ENCODE data around the gene CTCFL. TPM values are rescaled to one million over a fixed set of nuclear protein-coding genes. Genes with fewer than 3 reads are reported as not detected.

CTCFL gene
- total RNA-seq, 2 experiments from 2014 or later: not detected

DNA sequence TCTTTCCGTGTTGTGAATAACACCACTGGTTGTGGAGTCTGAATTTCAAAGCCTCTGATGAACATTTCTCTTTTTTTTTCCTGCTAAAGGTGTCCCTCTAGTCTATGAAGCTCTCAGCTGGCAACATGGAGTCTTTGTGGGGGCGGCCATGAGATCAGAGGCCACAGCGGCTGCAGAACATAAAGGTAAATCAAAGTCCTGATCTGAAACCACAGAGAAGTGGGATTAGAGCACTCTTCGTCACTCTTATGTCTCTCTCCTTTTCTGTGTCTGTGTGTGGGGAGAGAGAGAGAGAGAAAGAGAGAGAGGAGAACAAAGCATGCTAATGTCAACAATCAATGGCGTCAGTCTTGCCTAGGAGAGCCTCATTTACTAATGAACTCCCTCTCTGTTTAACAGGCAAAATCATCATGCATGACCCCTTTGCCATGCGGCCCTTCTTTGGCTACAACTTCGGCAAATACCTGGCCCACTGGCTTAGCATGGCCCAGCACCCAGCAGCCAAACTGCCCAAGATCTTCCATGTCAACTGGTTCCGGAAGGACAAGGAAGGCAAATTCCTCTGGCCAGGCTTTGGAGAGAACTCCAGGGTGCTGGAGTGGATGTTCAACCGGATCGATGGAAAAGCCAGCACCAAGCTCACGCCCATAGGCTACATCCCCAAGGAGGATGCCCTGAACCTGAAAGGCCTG lies 40.2 kb upstream of the CTCFL start:
- ChIA-PET POLR2A (no interaction called here), CTCF (no interaction called here)
- intact Hi-C loops (cut with micrococcal nuclease): no loop called here
- no peaks in the 10 kb centered on the region for H3K4me1 Mint-ChIP-seq (ENCODE audit: low read depth)
- peaks cover 8% of the 10 kb centered on the region for H3K27me3 Mint-ChIP-seq
- no peaks in the 10 kb centered on the region for H3K36me3 Mint-ChIP-seq
- H3K27ac Mint-ChIP-seq: no peak overlapping the region
- no peak for DNase-seq
- H3K9me3 Mint-ChIP-seq: no peaks in the 10 kb centered on the region
- no peak overlapping the region for H3K4me3 Mint-ChIP-seq

DNA sequence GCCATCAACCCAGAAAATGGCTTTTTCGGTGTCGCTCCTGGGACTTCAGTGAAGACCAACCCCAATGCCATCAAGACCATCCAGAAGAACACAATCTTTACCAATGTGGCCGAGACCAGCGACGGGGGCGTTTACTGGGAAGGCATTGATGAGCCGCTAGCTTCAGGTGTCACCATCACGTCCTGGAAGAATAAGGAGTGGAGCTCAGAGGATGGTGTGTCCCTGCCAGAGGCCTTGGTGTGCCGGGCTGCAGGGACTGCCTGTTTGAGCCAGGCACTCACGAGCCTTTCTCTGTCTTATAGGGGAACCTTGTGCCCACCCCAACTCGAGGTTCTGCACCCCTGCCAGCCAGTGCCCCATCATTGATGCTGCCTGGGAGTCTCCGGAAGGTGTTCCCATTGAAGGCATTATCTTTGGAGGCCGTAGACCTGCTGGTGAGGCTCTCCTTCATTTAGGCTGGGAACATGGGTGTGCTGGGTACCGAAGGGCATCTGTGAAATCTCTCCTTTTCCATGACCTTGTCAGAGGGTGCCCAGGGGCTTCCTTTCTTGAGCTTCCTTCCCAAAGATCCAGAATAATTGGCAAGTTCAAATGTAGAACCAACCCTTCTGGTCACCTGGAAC lies 39.4 kb upstream of the CTCFL start:
- CTCF ChIA-PET: no interaction called here
- POLR2A ChIA-PET: no interaction called here
- no peaks in the 10 kb centered on the region for H3K36me3 Mint-ChIP-seq

DNA sequence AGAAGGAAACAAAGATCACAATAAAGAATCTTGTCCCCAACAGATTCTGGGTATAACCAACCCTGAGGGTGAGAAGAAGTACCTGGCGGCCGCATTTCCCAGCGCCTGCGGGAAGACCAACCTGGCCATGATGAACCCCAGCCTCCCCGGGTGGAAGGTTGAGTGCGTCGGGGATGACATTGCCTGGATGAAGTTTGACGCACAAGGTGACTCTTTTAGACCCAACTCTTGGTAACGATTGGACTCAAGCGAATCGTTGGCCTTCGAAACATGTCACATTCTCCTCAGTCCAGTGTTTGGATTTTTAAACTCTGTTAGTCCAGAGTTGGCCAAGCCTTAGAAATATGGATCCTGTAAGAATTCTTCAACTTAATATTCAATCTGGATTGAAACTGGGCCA lies 38.6 kb upstream of the CTCFL start:
- Mint-ChIP-seq H3K27me3 (peaks cover 7% of the 10 kb centered on the region), H3K36me3 (no peaks in the 10 kb centered on the region), H3K4me3 (no peak overlapping the region), H3K27ac (no peak overlapping the region), H3K9me3 (no peaks in the 10 kb centered on the region), H3K4me1 (ENCODE audit: low read depth) (no peaks in the 10 kb centered on the region)
- DNase-seq: no peak
- POLR2A ChIA-PET: no interaction called here
- CTCF ChIA-PET: no interaction called here
- intact Hi-C loops (cut with micrococcal nuclease): no loop called here

More for the DNA sequence above, 39.4 kb upstream of the CTCFL start:
- H3K4me1 Mint-ChIP-seq (ENCODE audit: low read depth): no peaks in the 10 kb centered on the region
- H3K27ac Mint-ChIP-seq: no peak overlapping the region
- no peak for DNase-seq
- intact Hi-C loops (cut with micrococcal nuclease): no loop called here
- no peaks in the 10 kb centered on the region for H3K9me3 Mint-ChIP-seq
- H3K27me3 Mint-ChIP-seq: peaks cover 9% of the 10 kb centered on the region
- H3K4me3 Mint-ChIP-seq: no peak overlapping the region

DNA sequence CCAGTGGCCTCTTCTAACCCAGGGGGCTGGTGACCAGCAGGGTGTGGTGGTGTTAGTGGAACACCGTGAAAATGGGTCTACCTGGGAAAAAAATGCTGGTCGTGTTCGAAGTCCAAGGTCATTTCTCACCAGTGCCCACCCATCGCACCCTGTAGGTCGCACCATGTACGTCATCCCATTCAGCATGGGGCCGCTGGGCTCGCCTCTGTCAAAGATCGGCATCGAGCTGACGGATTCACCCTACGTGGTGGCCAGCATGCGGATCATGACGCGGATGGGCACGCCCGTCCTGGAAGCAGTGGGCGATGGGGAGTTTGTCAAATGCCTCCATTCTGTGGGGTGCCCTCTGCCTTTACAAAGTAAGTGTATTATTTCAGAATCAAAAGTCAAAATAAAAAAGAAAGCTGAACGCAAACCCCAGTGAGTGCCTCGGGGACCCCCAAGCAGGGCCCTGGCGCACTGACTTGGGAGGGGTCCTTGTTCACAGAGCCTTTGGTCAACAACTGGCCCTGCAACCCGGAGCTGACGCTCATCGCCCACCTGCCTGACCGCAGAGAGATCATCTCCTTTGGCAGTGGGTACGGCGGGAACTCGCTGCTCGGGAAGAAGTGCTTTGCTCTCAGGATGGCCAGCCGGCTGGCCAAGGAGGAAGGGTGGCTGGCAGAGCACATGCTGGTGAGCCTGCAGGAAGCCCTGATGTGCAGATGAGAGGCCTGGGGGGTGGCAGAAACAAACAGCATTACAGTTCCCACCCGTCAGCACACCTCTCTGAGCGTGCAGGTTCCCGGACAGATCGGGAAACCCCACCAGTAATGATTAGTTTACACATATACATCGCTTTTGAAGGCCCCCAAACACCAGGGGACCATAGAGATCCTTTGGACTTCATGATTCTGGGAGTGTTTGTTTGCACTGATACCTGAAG lies 37.9 kb upstream of the CTCFL start:
- H3K4me1 Mint-ChIP-seq (ENCODE audit: low read depth): no peaks in the 10 kb centered on the region
- no peak overlapping the region for H3K27ac Mint-ChIP-seq
- ChIA-PET CTCF (no interaction called here), POLR2A (no interaction called here)
- intact Hi-C loops (cut with micrococcal nuclease): no loop called here
- no peaks in the 10 kb centered on the region for H3K36me3 Mint-ChIP-seq
- H3K4me3 Mint-ChIP-seq: no peak overlapping the region
- no peak for DNase-seq
- peaks cover 7% of the 10 kb centered on the region for H3K27me3 Mint-ChIP-seq
- no peaks in the 10 kb centered on the region for H3K9me3 Mint-ChIP-seq

DNA sequence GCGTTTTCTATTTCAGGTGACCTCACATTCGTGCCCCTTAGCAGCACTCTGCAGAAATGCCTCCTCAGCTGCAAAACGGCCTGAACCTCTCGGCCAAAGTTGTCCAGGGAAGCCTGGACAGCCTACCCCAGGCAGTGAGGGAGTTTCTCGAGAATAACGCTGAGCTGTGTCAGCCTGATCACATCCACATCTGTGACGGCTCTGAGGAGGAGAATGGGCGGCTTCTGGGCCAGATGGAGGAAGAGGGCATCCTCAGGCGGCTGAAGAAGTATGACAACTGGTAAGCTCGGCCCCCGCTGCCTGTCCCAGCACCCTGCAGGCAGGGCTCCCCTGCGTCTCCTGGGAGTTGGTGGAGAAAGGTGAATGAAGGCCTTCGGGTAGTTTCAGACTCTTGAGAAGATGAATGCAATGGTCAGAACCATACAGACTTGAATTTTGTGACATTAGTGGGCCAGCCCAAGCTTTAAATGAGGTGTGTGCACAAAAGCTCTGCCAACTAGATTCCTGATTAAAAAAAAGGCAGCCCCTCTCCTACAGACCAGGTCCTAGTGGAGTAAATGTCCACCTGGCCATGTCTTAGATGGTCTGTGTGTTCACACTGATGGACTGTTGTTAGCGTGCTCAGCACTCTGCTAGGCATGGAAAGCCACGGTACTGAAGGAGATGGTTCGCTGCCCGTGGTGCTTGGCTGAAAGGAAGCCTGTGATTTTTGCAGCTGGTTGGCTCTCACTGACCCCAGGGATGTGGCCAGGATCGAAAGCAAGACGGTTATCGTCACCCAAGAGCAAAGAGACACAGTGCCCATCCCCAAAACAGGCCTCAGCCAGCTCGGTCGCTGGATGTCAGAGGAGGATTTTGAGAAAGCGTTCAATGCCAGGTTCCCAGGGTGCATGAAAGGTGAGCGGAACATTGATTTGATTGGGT lies 36.7 kb upstream of the CTCFL start:
- peaks cover 13% of the 10 kb centered on the region for H3K27me3 Mint-ChIP-seq
- ChIA-PET POLR2A (no interaction called here), CTCF (interaction anchor here (0.6 kb wide), 1 partner anchor 637 kb away, joined by 3 read pairs; no protein-coding TSS in a partner anchor)

DNA sequence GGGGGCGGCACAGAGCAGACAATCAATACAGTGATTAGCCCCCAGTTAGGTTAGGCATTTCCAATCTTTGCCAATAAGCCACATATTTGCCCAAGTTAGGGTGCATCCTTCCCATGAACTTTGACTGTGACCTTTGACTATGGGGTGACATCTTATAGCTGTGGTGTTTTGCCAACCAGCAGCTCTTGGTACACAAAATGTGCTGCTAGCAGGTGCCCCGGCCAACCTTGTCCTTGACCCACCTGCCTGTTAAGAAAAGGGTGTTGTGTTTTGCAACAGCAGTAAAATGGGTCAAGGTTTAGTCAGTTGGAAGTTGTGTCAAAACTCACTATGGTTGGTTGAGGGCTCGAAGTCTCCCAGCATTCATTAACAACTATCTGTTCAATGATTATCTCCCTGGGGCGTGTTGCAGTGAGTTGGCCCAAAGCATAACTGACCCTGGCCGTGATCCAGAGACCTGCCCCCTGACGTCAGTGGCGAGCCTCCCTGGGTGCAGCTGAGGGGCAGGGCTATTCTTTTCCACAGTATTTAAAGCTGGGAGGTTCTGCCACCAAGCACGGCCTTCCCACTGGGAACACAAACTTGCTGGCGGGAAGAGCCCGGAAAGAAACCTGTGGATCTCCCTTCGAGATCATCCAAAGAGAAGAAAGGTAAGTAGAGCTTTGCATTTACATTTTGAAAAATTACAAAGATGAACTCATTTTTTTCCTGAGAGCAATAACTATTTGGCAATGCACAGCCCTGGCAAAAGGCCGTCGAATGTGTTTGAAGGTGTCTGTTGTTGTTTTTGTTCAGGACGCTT lies 35.8 kb upstream of the CTCFL start, which contains the start of gene PCK1:
Gene PCK1 (plus strand): TSS at position 557 of the 802 bp plus-strand sequence. CDS start 302 bp downstream, outside the sequence.
- H3K4me1 Mint-ChIP-seq (ENCODE audit: low read depth): no peaks in the 10 kb centered on the region
- POLR2A ChIA-PET: no interaction called here
- H3K27ac Mint-ChIP-seq: no peak within 1 kb of the TSS
- no peak for DNase-seq
- no peak within 1 kb of the TSS for H3K4me3 Mint-ChIP-seq
- CTCF ChIA-PET: interaction anchor here (0.6 kb wide), 1 partner anchor 638 kb away, joined by 3 read pairs; no protein-coding TSS in a partner anchor
- H3K27me3 Mint-ChIP-seq: peaks cover 19% of the 10 kb centered on the region
- H3K9me3 Mint-ChIP-seq: no peaks in the 10 kb centered on the region
- no peaks in the 10 kb centered on the region for H3K36me3 Mint-ChIP-seq
- intact Hi-C loops (cut with micrococcal nuclease): no loop called here

More for the DNA sequence above, 36.7 kb upstream of the CTCFL start:
- no peak for DNase-seq
- intact Hi-C loops (cut with micrococcal nuclease): no loop called here
- Mint-ChIP-seq H3K36me3 (no peaks in the 10 kb centered on the region), H3K4me1 (ENCODE audit: low read depth) (no peaks in the 10 kb centered on the region), H3K9me3 (no peaks in the 10 kb centered on the region), H3K27ac (no peak overlapping the region), H3K4me3 (no peak overlapping the region)

DNA sequence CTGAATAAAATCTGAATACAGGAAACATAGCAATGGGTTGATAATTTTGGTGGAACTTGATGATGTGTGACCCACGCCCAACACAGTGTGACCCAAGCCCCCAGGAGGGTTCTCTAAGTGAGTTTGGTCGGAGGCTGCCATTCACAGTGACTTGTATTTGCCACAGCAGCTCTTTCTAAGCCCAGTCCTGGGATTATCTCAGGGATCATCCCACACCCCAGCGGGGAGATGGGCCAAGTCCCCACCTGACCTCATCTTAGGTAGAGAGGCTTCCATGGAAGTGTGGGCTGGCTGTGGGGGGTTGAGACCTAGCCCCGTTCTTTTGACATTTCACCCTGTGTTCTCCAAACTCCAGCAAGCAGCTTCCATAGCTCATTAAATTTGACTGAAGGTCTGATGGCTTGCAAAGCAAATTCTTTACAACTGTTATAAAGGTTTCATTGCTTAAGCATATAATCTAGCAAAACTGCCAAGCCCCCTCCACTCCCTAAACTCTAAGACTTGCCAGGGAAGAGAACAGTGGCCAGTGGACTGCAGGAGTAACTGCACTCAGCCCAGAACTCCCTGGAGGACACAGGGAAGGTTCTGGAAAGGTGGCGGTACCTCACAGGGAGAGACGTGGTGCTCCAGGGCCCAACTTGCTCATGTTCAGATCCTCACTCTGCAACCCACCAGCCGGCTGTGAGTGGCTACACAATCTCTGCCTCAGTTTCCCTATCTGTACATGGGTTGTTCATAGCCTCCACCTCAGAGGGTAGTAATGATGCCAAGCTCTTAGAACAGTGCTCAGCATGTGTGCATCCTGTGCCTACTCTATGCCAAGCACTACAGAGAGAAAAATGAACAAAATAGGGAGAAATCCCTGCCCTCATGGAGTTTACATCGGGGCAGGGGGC lies 35.0 kb upstream of the CTCFL start:
- Mint-ChIP-seq H3K9me3 (no peaks in the 10 kb centered on the region), H3K4me3 (no peak overlapping the region), H3K27ac (no peak overlapping the region), H3K36me3 (no peaks in the 10 kb centered on the region), H3K27me3 (peaks cover 20% of the 10 kb centered on the region), H3K4me1 (ENCODE audit: low read depth) (no peaks in the 10 kb centered on the region)
- DNase-seq: no peak
- intact Hi-C loops (cut with micrococcal nuclease): no loop called here
- CTCF ChIA-PET: no interaction called here
- POLR2A ChIA-PET: no interaction called here

DNA sequence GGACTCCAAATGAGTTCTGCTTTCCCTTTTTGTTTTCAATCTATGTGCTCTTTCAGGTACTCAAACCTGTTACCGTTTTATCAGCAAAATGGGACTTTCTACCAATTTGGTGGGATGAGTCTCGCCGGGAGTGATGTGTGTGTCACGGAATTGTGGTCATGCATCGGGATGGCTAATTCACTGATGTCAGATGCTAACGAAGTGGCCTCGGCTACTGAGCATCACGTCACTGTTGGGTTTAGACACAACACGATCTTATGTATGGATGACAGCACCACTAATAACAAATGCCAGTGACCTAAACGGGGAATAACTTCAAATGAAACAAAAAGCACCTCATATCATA lies 34.3 kb upstream of the CTCFL start:
- Mint-ChIP-seq H3K4me1 (ENCODE audit: low read depth) (no peaks in the 10 kb centered on the region), H3K27ac (no peak overlapping the region), H3K27me3 (peaks cover 22% of the 10 kb centered on the region), H3K4me3 (no peak overlapping the region), H3K36me3 (no peaks in the 10 kb centered on the region), H3K9me3 (no peaks in the 10 kb centered on the region)
- intact Hi-C loops (cut with micrococcal nuclease): no loop called here
- DNase-seq: no peak
- POLR2A ChIA-PET: no interaction called here
- CTCF ChIA-PET: no interaction called here

DNA sequence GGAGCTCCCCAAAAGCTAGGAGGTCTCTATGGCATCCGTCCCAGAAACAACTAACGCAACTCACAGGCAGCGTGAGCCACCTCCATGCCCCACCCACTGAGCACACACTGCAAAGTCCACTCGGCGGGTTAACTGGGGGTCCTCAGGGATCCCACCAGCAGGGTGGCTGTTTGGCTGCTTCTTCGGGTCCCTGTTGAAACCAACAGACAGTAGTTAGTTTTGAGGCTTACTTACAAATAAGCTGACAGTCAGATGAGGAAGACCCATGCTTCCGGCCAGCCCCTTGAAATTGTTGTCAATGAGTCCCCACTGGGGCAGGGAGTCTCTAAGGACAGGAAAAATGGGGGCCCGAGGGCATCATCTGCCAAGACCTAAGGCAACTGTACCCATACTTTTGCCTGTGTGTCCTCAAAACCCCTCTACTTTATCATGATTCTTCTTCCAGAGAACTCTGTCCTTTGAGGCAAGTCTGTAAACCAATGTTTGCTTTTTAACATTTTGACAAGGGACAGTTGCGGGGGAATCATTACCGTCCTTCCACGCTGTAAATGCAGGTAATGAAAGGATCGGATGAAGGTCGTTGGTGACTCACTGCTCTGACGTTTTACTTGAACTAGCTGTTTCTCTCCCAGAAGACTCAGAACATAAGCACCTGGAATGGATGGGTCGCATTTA lies 33.8 kb upstream of the CTCFL start:
- Mint-ChIP-seq H3K4me1 (ENCODE audit: low read depth) (no peaks in the 10 kb centered on the region), H3K4me3 (no peak overlapping the region), H3K9me3 (no peaks in the 10 kb centered on the region), H3K27ac (no peak overlapping the region), H3K27me3 (peaks cover 22% of the 10 kb centered on the region), H3K36me3 (no peaks in the 10 kb centered on the region)
- ChIA-PET CTCF (no interaction called here), POLR2A (no interaction called here)
- intact Hi-C loops (cut with micrococcal nuclease): no loop called here
- no peak for DNase-seq

DNA sequence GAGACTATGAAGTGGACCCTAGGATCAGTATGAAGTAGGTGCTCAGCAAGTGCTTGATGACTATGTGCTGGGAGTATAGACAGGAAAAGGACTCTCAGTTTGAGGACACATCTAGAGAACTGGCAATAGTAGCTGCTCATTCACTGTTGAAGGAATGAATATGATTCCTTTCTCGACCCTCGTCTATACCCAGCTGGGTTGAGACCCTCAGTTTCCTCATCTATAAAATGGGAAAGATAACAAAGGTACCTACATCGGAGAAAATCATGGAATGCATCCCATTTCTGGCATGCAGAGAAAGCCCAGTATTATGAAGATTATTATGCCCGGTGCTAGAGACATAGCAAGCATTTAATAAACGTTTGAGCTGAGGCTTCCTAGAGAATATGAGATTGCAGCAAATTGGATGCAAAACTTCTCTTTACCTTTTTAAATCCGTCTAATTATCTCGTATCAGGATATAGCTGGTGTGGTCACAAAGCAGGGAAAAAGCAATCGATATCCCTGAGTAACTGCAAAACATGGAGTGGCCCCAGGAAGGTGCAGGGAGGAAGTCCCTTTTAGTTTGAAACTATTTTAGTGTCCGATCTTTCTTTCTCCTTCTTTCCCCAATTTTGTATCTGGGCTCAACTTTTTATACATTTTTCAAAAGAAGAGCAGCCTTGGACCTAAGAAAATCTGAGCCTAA lies 33.1 kb upstream of the CTCFL start:
- no peak for DNase-seq
- no peak overlapping the region for H3K27ac Mint-ChIP-seq
- intact Hi-C loops (cut with micrococcal nuclease): no loop called here
- ChIA-PET POLR2A (no interaction called here), CTCF (no interaction called here)
- H3K4me3 Mint-ChIP-seq: no peak overlapping the region
- H3K9me3 Mint-ChIP-seq: no peaks in the 10 kb centered on the region
- H3K27me3 Mint-ChIP-seq: peaks cover 22% of the 10 kb centered on the region
- no peaks in the 10 kb centered on the region for H3K4me1 Mint-ChIP-seq (ENCODE audit: low read depth)
- no peaks in the 10 kb centered on the region for H3K36me3 Mint-ChIP-seq

Data from activated CD4-positive, alpha-beta memory T cell treated with anti-CD3 and anti-CD28 coated beads for 36 hours (primary cell).